GM19372 (cell line): ENCODE measurements around the gene TGM3.

Experiments used
- ATAC-seq: cut with Tn5 transposase; IDR thresholded peaks from one replicate; pipeline ENCODE4 v1.9.1; 2021; ENCODE audit warnings: mild to moderate bottlenecking, low read depth, moderate library complexity; ENCODE audit not compliant: unreplicated experiment

TGM3 gene

DNA sequence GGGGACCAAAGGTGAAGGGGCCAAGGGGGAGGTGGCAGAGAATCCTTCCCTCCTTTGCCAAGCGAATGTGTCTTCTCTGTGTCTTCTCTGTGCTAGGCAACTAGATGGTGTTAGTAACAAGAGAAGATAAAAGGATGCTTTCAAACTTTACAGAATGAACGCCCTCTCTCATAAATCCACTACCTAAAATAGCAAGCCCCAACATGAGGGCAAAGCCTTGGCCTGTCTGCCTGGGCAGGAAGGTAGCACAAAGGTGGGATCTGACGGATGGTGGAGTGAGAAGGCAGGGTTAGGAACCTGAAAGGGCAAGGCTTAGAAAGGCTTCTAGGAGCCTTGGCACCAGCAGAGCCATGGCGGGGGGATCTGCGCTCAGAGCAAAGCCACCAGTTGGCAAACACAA is 13.6 kb upstream of the TGM3 start:
- ATAC-seq = no peak

DNA sequence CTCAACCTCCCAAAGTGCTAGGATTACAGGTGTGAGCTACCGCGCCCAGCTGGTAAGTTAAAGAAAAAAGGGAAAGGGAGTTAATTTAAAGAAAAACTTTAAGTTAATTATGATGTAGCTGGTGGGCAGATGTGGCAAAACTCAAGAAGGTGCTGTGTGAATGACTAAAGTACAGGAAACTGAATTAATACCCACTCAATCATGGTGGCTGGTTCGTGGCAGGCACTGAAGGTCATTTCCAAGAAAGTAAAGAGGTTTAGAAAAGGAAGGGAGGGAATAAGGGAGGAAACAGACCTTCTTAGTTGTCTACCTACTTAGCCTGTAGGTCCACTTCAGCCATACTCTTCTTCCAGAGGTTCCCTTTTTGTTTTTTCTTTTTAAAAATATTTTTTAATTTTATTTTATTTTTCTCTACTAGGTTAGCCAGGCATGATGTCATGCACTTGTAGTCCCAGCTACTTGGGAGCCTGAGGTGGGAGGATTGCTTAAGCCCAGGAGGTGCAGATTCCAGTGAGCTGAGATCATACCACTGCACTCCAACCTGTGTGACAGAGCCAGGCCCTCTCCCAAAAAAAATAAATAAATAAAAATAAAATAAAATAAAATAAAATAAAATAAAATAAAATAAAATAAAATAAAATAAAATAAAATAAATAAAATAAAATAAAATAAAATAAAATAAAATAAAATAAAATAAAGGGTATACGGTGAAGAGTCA is 11.9 kb upstream of the TGM3 start:
- no peak for ATAC-seq

DNA sequence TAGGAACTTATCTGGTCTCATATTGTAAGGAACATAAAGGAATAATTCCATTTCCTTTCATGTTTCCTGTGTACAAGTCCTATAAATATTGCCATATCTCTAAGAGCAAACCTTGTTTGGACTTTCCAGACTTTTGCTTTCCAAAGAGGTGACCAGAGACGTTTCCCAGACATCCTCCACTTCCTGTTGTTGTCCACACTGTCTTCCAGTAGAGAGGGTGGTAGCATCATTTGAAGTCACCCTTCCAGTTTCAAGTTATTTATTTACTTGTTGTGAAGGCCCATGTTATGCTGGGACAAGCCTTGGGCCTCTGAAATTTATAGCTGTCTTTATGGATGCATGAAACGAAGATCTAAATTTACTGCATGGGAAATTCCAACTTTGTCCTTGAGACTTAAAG is 10.6 kb upstream of the TGM3 start:
- no peak for ATAC-seq

GRCh38 chr20:2285613-2286012 is 10.2 kb upstream of the TGM3 start:
- ATAC-seq = no peak

DNA sequence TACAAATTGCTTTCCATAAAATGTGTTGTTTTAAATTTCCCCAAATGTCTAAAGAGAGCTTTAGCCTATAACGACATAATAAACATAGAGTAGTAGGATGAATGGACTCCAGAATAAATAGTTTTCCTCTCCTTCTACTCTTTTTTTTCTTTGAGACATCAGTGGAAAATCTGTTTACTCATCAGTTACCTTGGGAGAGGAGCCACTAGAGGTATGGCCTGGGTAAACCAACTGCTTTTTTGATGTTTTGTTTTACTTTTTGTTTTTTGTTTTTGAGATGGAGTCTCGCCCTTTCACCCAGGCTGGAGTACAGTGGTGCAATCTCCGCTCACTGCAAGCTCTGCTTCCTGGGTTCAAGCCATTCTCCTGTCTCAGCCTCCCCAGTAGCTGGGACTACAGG is 8.3 kb upstream of the TGM3 start:
- ATAC-seq = no peak

GRCh38 chr20:2289475-2289874 is 6.3 kb upstream of the TGM3 start:
- no peak for ATAC-seq

DNA sequence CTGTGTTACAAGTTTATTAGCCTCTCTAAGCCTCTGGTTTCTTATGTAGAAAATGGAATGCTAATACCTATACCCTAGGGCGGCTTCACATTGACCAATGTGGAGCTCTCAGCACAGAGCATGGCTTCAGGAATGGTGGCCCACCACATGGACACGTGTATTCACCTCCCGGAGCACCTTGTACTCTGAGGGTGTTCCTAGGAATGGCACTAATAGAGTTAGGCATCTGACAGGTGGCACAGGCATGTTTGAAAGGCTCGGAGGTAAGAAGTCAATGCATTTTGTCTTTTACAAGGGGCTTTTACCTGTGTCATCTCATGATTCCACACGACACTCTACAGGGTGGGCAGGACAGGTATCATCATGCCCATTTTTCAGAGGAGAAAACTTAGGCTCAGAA is 5.3 kb upstream of the TGM3 start:
- no peak for ATAC-seq

DNA sequence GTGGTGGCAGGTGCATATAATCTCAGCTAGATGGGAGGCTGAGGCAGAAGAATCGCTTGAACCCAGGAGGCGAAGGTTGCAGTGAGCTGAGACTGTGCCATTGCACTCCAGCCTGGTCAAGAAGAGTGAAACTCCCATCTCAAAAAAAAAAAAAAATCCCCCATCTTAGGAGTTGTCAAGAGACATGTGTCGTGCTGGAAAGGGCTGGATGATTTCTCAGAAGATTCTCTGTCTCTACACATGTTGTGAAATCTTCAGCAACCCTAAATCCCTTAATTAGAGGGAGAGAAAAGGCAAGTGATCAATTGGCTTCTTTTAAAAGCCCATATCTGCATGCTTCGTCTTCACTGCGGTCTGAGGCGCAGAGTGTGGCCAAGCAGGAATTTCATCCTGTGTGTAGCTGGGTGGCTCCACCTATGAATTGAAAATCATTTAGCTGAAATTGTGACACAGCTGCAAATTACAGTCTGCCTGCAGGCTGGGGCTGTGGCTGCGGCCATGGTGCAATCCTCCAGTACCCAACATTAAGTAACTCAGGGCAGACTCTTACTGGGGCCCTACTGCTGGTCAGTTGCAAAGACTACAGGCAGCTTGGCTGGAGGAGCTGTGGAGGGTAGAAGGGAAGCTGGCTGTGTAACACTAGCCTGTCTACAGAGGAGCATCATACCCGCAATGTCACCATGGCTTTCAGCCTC is 3.2 kb upstream of the TGM3 start:
- no peak for ATAC-seq

GRCh38 chr20:2293486-2293885 is 2.3 kb upstream of the TGM3 start:
- ATAC-seq = no peak

DNA sequence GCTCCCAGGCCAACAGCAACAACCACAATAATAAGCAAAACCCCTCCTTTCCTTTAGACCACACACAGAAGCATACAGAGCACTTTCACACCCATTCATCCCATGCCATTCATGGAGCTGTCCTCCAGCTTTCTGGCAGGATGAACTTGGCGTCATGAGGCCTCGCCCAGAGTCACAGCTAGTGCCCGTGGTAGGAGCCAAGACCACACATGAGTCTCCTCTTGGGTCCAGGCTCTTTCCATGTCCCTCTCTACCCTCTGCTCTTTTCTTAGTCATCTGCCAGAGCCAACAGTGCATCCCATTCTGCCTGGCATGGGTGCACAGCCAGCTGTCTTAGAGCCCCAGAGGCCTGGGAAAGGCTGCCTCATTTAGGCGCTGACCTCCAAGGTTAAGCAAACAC is 1.8 kb upstream of the TGM3 start:
- no peak for ATAC-seq

DNA sequence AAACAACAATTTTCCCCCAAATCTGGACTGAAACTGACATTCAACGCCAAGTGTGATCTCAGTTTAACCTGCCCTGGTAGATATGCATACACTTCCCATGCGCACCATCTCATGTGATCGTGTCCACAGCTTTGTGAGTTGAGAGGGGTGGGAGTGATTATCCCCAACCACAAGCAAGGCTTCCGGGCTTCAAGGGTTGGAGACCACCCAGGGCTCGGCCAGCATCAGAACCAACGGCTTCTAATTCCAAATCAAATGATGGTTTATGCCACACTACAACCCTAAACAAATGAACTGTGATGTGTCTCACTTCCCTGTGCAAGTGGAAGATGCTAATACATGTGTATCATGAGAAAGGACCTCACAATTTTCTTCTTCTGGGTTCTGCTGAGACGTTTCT is 515 bp upstream of the TGM3 start:
- no peak for ATAC-seq

- no peak for ATAC-seq
Measured at GRCh38 chr20:2296524-2297356, 939 bp downstream of the TGM3 start.

DNA sequence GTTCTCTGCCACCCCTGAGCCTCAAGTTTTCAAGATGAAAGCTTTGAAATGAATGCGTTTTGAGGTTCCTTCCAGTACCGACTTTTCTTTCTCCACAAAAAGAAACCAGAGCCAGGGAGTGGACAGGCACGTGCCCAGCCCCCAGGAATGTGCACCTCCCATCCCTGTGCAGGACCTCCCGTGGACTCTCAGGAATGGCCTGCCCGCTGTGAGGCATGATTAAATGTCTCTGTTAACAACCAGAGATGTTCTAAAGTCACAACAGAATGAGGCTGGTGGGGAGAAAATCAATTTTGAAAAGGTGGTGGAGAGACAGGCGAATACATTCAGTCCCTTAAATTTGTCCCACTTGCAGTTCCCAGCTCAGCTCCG is 1.5 kb downstream of the TGM3 start:
- ATAC-seq = no peak

GRCh38 chr20:2298116-2298515 is 2.3 kb downstream of the TGM3 start:
- ATAC-seq = no peak

GRCh38 chr20:2298701-2299100 is 2.9 kb downstream of the TGM3 start:
- no peak for ATAC-seq

DNA sequence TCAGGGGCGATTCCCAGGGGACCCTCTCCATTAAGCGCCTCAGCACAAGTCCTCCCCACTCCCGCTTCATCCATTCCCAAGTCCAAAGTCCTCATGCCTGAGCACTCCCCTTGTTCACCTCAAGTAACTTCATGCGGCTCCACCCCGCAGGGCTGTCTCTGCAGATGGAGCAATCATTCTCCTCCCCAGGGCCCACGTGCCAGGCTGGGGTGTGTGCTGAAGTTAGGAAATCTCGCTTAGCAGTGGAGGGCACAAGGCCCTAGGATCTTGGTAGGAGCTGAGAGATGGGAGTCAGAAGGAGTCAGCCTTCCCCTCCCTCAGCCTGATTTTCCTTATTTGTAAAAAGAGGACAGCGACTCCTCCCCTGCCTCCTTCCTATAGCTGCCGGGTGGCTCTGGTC is 3.5 kb downstream of the TGM3 start:
- ATAC-seq = no peak

- no peak for ATAC-seq
Measured at GRCh38 chr20:2300002-2300401, 4.2 kb downstream of the TGM3 start.

- ATAC-seq = no peak
Measured at GRCh38 chr20:2300420-2300819, 4.6 kb downstream of the TGM3 start.

DNA sequence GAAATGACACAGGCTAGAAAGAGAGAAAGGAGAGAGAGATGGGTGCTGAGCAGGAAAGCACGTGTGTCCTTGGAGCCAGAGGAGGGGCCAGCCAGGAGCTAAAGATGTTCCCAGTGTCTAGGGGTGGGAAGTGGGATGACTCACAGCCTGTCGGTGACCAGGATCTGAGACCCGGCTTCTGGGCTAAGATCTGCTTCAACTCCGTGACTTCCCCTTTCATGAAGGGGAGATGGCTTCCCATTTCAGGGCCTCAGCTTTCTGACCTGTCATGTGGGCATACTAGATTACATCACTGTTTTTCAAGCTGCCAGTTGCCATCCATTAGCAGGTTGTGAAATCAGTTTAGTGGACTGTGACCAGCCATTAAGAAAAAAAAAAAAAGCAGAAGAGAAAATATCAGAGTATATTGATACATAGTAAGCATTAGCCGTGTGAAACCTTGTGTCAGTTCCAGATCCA is 5.4 kb downstream of the TGM3 start:
- ATAC-seq = no peak

- no peak for ATAC-seq
Measured at GRCh38 chr20:2302384-2303060, 6.7 kb downstream of the TGM3 start.

GRCh38 chr20:2303673-2304072 is 7.9 kb downstream of the TGM3 start:
- no peak for ATAC-seq
